Esophagus squamous epithelium (tissue), 4 donors: Measurements from ENCODE around the gene ILF2.

Experiments
- POLR2A ChIP-seq, 4 donors: fragments of 450-650 bp; IDR thresholded peaks; one replicate each; pipeline ENCODE4 v1.6.1; 2017; ENCODE audit warnings: antibody characterized with exemption in 4 of 4, mild to moderate bottlenecking in 4 of 4, moderate library complexity in 3 of 4
- TF ChIP-seq, protein P1 (sequence below), 6 experiments: fragments of 450-650 bp in 4 of 6; fragments of 200-600 bp in 2 of 6; sonication (generic) in 2 of 6; IDR thresholded peaks; one replicate each; pipeline ENCODE4 v1.5.1; 2016 to 2019; ENCODE audit warnings: antibody characterized with exemption in 6 of 6, mild to moderate bottlenecking in 4 of 6, moderate library complexity in 4 of 6

DNA sequence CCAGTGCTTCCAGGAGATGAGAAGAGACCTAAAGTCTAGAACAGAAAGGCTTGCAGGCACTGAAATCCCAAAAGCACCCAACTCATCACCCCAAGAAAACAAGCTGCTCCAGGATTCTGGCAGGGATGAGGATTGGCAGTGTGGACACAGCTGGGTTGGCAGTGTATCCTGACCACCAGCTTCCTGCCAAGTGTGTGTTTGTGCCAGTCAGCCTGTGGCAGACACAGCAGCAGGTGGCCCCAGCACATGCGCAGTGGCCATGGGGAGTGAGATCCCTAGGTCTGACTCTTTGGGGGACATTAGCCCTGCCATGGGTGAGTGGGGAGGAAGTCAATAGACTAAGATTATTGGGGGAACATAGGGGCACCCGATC is 20.9 kb downstream of the ILF2 start:
- TF ChIP-seq, protein P1, sequence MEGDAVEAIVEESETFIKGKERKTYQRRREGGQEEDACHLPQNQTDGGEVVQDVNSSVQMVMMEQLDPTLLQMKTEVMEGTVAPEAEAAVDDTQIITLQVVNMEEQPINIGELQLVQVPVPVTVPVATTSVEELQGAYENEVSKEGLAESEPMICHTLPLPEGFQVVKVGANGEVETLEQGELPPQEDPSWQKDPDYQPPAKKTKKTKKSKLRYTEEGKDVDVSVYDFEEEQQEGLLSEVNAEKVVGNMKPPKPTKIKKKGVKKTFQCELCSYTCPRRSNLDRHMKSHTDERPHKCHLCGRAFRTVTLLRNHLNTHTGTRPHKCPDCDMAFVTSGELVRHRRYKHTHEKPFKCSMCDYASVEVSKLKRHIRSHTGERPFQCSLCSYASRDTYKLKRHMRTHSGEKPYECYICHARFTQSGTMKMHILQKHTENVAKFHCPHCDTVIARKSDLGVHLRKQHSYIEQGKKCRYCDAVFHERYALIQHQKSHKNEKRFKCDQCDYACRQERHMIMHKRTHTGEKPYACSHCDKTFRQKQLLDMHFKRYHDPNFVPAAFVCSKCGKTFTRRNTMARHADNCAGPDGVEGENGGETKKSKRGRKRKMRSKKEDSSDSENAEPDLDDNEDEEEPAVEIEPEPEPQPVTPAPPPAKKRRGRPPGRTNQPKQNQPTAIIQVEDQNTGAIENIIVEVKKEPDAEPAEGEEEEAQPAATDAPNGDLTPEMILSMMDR (IDR thresholded peaks at IDR 0.05), result no peak
- TF ChIP-seq POLR2A (IDR thresholded peaks at IDR 0.05), result no peak
